ENCODE data around the gene LDB3.

Gene LDB3

DNA sequence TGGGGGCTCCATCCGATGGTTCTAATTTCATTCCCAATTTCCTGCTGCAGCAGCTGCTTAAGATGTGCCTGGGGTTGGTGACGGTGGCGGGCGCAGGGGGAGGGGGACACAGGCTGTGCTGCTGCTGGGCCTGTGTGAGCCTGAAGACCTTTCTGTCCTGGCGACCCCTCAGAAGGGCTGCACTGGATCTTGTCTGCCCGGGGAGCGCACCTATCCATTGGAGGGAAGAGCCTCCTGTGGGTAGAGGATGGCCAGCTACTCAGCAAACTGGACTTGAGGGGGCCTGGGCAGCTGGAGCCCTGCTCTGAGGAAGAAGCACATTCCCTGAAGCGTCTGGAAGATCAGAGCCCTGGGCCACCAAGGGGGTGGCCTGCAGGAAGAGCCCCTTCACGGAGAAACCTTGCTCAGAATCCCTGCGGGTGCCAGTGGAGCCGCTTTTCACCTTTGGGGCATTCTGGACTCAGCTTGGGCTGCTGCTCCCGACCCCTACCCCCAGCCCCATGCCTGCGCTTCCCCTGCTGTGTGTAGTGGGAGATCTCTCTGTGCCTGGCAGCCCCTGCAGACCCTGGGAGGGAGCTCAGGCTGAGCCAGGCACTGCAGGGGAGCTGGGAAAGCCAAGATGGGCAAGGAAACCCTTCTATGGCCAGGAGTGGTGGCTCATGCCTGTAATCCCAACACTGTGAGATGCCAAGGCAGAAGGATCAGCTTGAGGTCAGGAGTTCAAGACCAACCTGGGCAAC lies 17.8 kb downstream of the LDB3 start:
- no peak for DNase-seq (ENCODE audit: low read depth in 2 of 2)

DNA sequence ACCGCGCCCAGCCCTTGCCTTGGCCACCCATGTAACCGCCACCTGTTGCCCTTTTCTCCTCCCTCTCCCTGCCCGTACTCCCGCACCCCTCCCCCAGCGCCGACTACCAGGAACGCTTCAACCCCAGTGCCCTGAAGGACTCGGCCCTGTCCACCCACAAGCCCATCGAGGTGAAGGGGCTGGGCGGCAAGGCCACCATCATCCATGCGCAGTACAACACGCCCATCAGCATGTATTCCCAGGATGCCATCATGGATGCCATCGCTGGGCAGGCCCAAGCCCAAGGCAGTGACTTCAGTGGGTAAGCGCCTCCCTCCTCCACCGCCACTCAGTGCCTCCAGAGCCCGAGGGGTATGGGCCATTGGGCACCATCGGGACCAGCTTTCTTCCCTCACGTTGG lies 18.7 kb downstream of the LDB3 start:
- DNase-seq (ENCODE audit: low read depth in 2 of 2), result no peak

GRCh38 chr10:86687750-86688149 lies 19.4 kb downstream of the LDB3 start:
- DNase-seq (ENCODE audit: low read depth in 2 of 2), result no peak

DNA sequence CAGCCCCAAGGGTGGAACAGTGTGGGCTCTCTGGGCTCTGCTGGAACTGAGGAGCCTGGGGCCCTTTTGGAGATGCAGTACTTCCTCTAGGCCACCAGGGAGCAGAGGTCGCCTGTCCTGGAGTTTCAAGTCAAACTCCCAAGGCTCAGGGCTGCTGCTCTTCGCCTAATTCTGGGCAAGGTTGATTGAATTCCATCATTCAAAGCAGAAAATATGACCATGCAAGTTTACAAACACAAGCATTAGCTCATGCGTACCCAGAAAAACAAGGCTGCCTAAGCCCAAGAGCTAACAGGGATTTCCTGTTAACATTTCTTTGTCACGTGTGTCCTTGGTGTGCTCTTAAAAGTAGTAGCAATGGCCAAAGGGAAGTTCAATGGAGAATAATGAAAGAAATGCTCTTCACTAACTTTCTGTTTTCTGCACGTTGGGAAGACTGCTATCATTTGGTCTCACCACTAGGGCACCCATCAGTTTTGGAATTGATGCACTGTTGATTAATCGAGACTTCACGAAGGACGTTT lies 20.1 kb downstream of the LDB3 start:
- DNase-seq (ENCODE audit: low read depth in 2 of 2), result no peak

GRCh38 chr10:86689146-86689545 lies 20.8 kb downstream of the LDB3 start:
- no peak for DNase-seq (ENCODE audit: low read depth in 2 of 2)

- no peak for DNase-seq (ENCODE audit: low read depth in 2 of 2)
Observed at GRCh38 chr10:86690231-86690630, 21.9 kb downstream of the LDB3 start.

DNA sequence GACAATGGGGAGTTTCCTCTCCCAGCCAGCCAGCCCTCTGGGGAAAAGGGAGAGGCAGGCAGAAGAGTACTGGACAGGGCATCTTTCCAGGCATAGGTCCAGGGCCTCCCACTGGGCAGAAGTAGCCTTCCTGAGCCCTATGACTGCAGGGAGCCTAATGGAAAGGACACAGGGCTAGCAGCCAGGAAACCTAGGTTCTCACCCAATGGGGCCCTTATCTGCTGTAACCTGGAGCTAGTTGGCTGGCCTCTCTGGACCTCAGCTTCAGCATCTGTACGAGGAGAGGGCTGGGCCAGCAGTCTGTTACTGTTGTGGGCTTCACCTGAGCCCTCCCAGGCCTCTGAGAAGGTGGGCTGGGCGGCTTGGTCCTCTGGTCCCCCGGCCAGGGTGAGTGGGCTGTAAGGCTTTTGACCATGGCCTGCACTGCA lies 22.4 kb downstream of the LDB3 start:
- no peak for DNase-seq (ENCODE audit: low read depth in 2 of 2)

- DNase-seq (ENCODE audit: low read depth in 2 of 2), result no peak
Observed at GRCh38 chr10:86691333-86692022, 23.2 kb downstream of the LDB3 start.

DNA sequence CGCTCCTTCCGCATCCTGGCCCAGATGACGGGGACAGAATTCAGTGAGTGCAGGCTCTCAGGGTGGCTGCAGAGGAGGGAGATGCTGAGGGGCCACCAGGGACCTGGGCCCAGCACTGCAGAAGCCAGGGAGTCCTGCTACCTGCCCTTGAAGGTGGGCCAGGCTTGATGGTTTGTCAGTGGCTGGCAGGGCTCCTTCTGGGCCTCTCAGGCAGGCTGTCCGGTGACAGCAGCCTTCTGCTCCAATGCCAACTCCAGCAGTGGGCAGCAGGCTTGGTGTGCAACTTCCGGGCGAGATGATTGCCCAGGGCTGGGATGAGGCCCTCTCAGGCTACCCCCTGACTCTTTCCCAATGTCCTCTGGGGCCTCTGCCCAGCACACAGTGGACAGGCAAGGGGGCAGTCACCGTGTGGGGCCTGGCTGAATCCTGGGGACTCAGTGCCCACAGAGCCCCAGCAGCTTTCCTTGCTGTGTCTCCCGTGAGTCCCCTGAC lies 23.8 kb downstream of the LDB3 start:
- no peak for DNase-seq (ENCODE audit: low read depth in 2 of 2)

GRCh38 chr10:86692664-86693063 lies 24.4 kb downstream of the LDB3 start:
- DNase-seq (ENCODE audit: low read depth in 2 of 2), result no peak

DNA sequence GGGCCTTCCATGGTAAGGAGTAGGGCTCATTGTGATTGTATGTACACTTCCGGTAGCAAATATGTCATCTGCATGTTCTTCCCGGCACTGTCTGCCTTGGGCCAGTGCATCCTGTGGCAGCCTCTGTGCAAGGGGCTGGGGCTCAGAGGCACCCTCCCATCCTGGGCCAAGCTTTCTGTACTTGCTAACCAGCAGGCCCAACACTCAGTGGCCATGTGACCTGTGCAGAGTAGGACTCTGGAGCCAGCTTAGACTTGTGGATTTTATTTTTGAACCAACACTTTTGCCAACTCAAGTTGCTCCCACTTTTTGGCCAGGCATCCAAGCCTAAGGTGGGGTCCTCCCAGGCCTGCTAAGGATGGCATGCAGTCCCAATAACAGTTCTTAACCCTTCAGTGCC lies 25.0 kb downstream of the LDB3 start:
- no peak for DNase-seq (ENCODE audit: low read depth in 2 of 2)

- no peak for DNase-seq (ENCODE audit: low read depth in 2 of 2)
Observed at GRCh38 chr10:86693721-86694369, 25.5 kb downstream of the LDB3 start.

DNA sequence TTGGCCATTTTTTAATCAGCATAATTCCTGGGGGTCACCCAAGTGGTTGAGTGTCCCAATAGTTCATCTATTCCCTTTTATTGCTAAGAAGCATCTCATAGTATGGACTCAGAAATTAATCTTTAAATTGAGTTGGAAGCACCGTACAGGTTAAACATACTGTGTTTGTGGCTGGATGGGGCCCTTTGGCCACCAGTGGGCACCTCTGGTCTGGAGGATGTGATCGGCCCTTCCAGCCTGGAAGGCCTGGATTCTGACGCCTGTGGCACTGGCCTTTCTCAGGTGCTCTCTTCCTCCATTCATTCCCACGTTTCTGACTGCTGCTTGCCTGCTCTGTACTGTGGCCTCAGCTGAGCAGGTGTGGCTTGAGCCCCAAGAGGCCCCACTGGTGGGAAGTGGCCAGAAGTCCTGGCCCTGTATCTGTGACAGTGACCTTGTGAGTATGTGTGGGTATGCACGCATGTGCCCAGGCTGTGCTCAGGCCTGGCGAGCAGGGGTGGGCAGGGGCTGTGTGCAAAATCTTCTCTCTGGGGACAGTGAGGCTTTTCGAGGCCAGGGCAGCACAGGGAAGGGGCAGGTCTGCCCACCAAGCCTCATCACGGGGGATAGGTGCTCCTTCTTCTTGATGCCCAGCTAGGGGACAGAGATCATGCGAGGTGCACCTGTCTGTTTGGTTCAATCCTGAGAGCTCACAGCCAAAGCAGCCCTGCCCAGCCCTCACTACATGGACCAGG lies 30.1 kb downstream of the LDB3 start:
- no peak for DNase-seq (ENCODE audit: low read depth in 2 of 2)

DNA sequence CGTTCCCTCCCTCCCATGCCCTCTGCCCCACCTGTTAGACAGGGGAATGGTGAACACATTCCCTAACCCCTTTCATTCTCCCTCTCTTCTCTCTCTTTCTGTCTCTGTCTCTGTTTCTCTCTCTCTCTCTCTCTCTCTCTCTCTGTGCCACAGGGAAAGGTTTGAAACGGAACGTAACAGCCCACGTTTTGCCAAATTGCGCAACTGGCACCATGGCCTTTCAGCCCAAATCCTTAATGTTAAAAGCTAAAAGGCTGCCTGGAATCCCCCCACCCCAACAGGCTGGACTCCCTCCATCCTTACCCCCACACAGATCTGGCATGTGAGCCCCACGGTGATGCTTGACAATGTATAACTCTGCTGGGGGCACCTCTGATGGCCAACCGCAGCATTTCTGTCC lies 30.8 kb downstream of the LDB3 start:
- DNase-seq (ENCODE audit: low read depth in 2 of 2), result no peak

- DNase-seq (ENCODE audit: low read depth in 2 of 2), result no peak
Observed at GRCh38 chr10:86699541-86699940, 31.2 kb downstream of the LDB3 start.

- DNase-seq (ENCODE audit: low read depth in 2 of 2), result no peak
Observed at GRCh38 chr10:86699991-86700840, 31.9 kb downstream of the LDB3 start.

- DNase-seq (ENCODE audit: low read depth in 2 of 2), result no peak
Observed at GRCh38 chr10:86700851-86701617, 32.7 kb downstream of the LDB3 start.

DNA sequence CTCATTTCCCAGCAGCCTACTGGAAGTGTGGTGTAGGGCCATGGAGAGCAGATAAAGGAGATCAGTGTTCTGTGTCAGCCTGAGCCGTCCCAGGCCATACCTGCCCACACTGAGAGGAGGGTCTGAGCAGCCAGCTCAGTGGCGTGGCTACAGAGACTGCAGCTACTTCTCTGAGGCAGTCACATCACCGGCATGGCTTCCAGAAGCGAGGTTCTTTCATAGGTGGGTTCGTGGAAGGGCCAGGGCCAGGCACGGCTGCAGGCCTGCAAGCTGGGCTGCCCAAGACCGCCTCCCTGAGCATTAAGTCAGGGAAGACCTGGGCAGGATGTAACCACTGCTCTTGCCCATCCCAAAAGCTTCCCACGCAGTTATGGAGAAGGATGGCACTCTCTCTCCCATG lies 34.9 kb downstream of the LDB3 start:
- no peak for DNase-seq (ENCODE audit: low read depth in 2 of 2)

DNA sequence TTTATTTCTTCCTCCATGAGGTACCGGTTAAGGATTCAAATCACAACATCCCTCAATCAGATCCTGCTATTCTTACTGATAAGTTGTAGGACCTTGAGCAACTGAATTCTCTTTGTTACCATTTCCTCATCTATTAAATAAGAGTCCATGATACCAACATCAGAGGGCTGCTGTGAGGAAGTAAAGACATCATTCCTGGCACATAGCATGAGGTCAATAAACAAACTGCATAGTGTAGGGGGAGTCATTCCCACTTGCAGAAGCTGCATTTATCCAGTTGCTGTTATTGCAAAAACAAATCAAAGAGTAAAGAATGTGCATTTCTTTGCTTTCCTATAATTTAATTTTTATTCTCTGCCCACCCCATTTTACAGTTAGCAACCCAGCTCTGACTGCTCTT lies 36.8 kb downstream of the LDB3 start:
- DNase-seq (ENCODE audit: low read depth in 2 of 2), result no peak

GRCh38 chr10:86705905-86706304 lies 37.6 kb downstream of the LDB3 start:
- DNase-seq (ENCODE audit: low read depth in 2 of 2), result no peak
